Measurements from ENCODE around the gene SYK. TPM values are rescaled to one million over a fixed set of nuclear protein-coding genes. Genes with fewer than 3 reads are reported as not detected.

Gene SYK
- total RNA-seq, 1 donor from 2014 or later, result 0.41 TPM

DNA sequence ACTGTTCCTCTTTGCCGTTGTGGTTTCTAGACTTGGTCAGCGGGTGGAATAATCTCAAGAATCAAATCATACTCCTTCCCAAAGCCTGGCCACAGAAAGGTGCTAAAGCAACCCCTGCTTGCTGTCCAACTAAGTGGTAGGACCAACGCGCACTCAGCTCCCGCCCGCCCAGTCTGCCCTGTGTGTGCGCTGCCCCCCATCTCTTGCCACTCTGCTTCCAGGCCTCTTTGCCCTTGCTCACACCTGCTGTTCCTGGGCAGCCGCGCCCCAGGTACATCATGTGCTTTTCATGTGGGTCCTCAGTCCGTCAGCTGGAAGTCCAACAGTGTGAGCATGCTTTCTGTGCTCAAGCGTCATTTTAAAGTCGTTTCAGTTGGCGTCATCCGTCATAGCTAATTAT is 65.5 kb downstream of the SYK start:
- no peaks in the 10 kb centered on the region for H3K9me3 Mint-ChIP-seq (ENCODE audit: unreplicated experiment)
- no peaks in the 10 kb centered on the region for H3K79me2 ChIP-seq (ENCODE audit: insufficient read depth, low read length)
- H3K9ac ChIP-seq (ENCODE audit: low read length), result no peak overlapping the region
- no peaks in the 10 kb centered on the region for H3K36me3 Mint-ChIP-seq (ENCODE audit: low read depth, unreplicated experiment)
- no peaks in the 10 kb centered on the region for H3K9me3 ChIP-seq (ENCODE audit: insufficient read depth, low read depth, low read length)
- peaks cover 6% of the 10 kb centered on the region for H3K27me3 Mint-ChIP-seq (ENCODE audit: low read depth, unreplicated experiment)
- no peaks in the 10 kb centered on the region for H3K36me3 ChIP-seq (ENCODE audit: insufficient read depth, low read length)
- peaks cover 7% of the 10 kb centered on the region for H3K27me3 ChIP-seq (ENCODE audit: insufficient read depth, low read length)
- TF ChIP-seq, protein P1, sequence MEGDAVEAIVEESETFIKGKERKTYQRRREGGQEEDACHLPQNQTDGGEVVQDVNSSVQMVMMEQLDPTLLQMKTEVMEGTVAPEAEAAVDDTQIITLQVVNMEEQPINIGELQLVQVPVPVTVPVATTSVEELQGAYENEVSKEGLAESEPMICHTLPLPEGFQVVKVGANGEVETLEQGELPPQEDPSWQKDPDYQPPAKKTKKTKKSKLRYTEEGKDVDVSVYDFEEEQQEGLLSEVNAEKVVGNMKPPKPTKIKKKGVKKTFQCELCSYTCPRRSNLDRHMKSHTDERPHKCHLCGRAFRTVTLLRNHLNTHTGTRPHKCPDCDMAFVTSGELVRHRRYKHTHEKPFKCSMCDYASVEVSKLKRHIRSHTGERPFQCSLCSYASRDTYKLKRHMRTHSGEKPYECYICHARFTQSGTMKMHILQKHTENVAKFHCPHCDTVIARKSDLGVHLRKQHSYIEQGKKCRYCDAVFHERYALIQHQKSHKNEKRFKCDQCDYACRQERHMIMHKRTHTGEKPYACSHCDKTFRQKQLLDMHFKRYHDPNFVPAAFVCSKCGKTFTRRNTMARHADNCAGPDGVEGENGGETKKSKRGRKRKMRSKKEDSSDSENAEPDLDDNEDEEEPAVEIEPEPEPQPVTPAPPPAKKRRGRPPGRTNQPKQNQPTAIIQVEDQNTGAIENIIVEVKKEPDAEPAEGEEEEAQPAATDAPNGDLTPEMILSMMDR (IDR thresholded peaks at IDR 0.05; ENCODE audit: insufficient read depth, low read depth, low read length), result no peak
- TF ChIP-seq EZH2 (IDR thresholded peaks at IDR 0.05; ENCODE audit: insufficient read depth, low read length), result no peak
- H3K4me3 ChIP-seq (ENCODE audit: insufficient read depth, low read depth, low read length), result no peak overlapping the region
- no peaks in the 10 kb centered on the region for H3K4me1 ChIP-seq (ENCODE audit: insufficient read depth, low read length)
- H3K4me2 ChIP-seq (ENCODE audit: low read length), result no peak overlapping the region
- H2AFZ ChIP-seq (ENCODE audit: low read depth, low read length), result no peak overlapping the region
- FAIRE-seq (no peak), DNase-seq (ENCODE audit: low read depth) (no peak)
- H3K4me3 Mint-ChIP-seq (ENCODE audit: unreplicated experiment), result no peak overlapping the region
- H3K27ac Mint-ChIP-seq (ENCODE audit: unreplicated experiment), result no peak overlapping the region
- no peak overlapping the region for H3K27ac ChIP-seq (ENCODE audit: low read depth, low read length)
- H3K4me1 Mint-ChIP-seq (ENCODE audit: low read depth, unreplicated experiment), result peaks cover 2% of the 10 kb centered on the region
- no peaks in the 10 kb centered on the region for H4K20me1 ChIP-seq (ENCODE audit: insufficient read depth, low read length)

DNA sequence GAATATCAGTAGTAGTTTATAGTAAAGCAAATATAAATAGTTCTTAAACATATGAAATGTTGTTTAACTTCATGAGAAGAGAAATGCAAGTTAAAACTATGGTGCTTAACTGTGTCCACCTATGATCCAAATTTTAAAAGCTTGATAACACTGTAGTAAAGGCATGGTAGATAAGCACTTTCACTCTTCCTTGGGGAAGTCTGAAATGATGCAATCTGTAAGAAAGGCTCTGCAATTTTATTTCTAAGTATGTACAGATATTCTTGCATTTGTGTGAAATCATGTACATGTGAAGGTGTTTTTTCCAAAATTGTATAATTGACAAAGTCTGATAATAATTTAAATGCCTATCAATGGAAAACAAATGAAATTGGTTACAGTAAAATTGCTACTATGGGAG is 66.9 kb downstream of the SYK start:
- H3K27ac Mint-ChIP-seq (ENCODE audit: unreplicated experiment), result no peak overlapping the region
- H3K27me3 Mint-ChIP-seq (ENCODE audit: low read depth, unreplicated experiment), result peaks cover 2% of the 10 kb centered on the region
- no peak overlapping the region for H3K27ac ChIP-seq (ENCODE audit: low read depth, low read length)
- no peaks in the 10 kb centered on the region for H4K20me1 ChIP-seq (ENCODE audit: insufficient read depth, low read length)
- H3K27me3 ChIP-seq (ENCODE audit: insufficient read depth, low read length), result peaks cover 14% of the 10 kb centered on the region
- no peaks in the 10 kb centered on the region for H3K9me3 ChIP-seq (ENCODE audit: insufficient read depth, low read depth, low read length)
- no peak overlapping the region for H2AFZ ChIP-seq (ENCODE audit: low read depth, low read length)
- H3K4me3 Mint-ChIP-seq (ENCODE audit: unreplicated experiment), result no peak overlapping the region
- H3K4me2 ChIP-seq (ENCODE audit: low read length), result no peak overlapping the region
- H3K9ac ChIP-seq (ENCODE audit: low read length), result no peak overlapping the region
- no peaks in the 10 kb centered on the region for H3K36me3 Mint-ChIP-seq (ENCODE audit: low read depth, unreplicated experiment)
- H3K4me3 ChIP-seq (ENCODE audit: insufficient read depth, low read depth, low read length), result no peak overlapping the region
- FAIRE-seq, result no peak
- no peaks in the 10 kb centered on the region for H3K79me2 ChIP-seq (ENCODE audit: insufficient read depth, low read length)
- H3K4me1 Mint-ChIP-seq (ENCODE audit: low read depth, unreplicated experiment), result peaks cover 4% of the 10 kb centered on the region
- no peak for TF ChIP-seq EZH2 (IDR thresholded peaks at IDR 0.05; ENCODE audit: insufficient read depth, low read length)
- TF ChIP-seq, protein P1 (IDR thresholded peaks at IDR 0.05; ENCODE audit: insufficient read depth, low read depth, low read length), result no peak
- H3K9me3 Mint-ChIP-seq (ENCODE audit: unreplicated experiment), result no peaks in the 10 kb centered on the region
- H3K36me3 ChIP-seq (ENCODE audit: insufficient read depth, low read length), result no peaks in the 10 kb centered on the region
- H3K4me1 ChIP-seq (ENCODE audit: insufficient read depth, low read length), result no peaks in the 10 kb centered on the region
- DNase-seq (ENCODE audit: low read depth), result no peak

DNA sequence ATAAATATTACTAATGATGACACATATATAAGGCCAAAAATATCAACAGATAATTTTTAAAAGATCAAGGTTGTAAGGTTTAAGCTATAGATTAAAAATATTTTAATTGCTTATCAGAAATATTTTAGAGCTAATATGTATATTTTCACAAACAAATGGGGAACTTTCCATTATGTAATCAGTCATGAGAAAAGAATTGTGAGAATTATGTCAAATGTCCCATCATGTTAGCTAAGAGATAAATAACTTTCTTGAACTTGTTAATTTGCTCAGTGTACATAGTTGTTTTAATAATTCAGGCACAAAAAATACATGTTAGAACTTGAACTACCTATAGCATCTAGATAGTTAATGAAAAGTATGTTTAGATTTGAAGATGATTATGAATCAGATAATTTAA is 67.7 kb downstream of the SYK start:
- peaks cover 2% of the 10 kb centered on the region for H3K27me3 Mint-ChIP-seq (ENCODE audit: low read depth, unreplicated experiment)

More for the DNA sequence above, 67.7 kb downstream of the SYK start:
- Histone ChIP-seq H3K4me3 (ENCODE audit: insufficient read depth, low read depth, low read length) (no peak overlapping the region), H3K9ac (ENCODE audit: low read length) (no peak overlapping the region), H3K36me3 (ENCODE audit: insufficient read depth, low read length) (no peaks in the 10 kb centered on the region), H3K27ac (ENCODE audit: low read depth, low read length) (no peak overlapping the region), H3K4me2 (ENCODE audit: low read length) (no peak overlapping the region), H2AFZ (ENCODE audit: low read depth, low read length) (no peak overlapping the region), H3K79me2 (ENCODE audit: insufficient read depth, low read length) (no peaks in the 10 kb centered on the region), H4K20me1 (ENCODE audit: insufficient read depth, low read length) (no peaks in the 10 kb centered on the region), H3K4me1 (ENCODE audit: insufficient read depth, low read length) (no peaks in the 10 kb centered on the region), H3K9me3 (ENCODE audit: insufficient read depth, low read depth, low read length) (no peaks in the 10 kb centered on the region), H3K27me3 (ENCODE audit: insufficient read depth, low read length) (peaks cover 16% of the 10 kb centered on the region)
- no peaks in the 10 kb centered on the region for H3K9me3 Mint-ChIP-seq (ENCODE audit: unreplicated experiment)
- DNase-seq (ENCODE audit: low read depth), result no peak
- FAIRE-seq, result no peak
- peaks cover 4% of the 10 kb centered on the region for H3K4me1 Mint-ChIP-seq (ENCODE audit: low read depth, unreplicated experiment)
- H3K4me3 Mint-ChIP-seq (ENCODE audit: unreplicated experiment), result no peak overlapping the region
- no peak overlapping the region for H3K27ac Mint-ChIP-seq (ENCODE audit: unreplicated experiment)
- no peak for TF ChIP-seq EZH2 (IDR thresholded peaks at IDR 0.05; ENCODE audit: insufficient read depth, low read length)
- TF ChIP-seq, protein P1 (IDR thresholded peaks at IDR 0.05; ENCODE audit: insufficient read depth, low read depth, low read length), result no peak
- no peaks in the 10 kb centered on the region for H3K36me3 Mint-ChIP-seq (ENCODE audit: low read depth, unreplicated experiment)
